Panc1 (cell line): Measurements from ENCODE around the gene EHD2. TPM values are rescaled to one million over a fixed set of nuclear protein-coding genes. Genes with fewer than 3 reads are reported as not detected.

Experiments used
- ATAC-seq: fragments of 200-7000 bp; cut with Tn5 transposase; 2 replicates; pipeline ENCODE4 v1.9.1; 2020; ENCODE audit warnings: mild to moderate bottlenecking, moderate library complexity
- BruUV-seq: library from RNA; stranded (reverse); fragments of 400-500 nt; replicated peaks from 2 replicates; lab custom pipeline; 2021; lab: Mats Ljungman, UMichigan
- CTCF ChIA-PET: fragments of 300-600 bp; sonication (Branson Sonifier 250); formaldehyde crosslinking; loops from one replicate; lab custom pipeline; 2022; ENCODE audit warnings: antibody characterized with exemption; lab: Charles Lee
- POLR2A ChIA-PET: fragments of 300-600 bp; sonication (Branson Sonifier 250); formaldehyde crosslinking; loops from one replicate; lab custom pipeline; 2022; ENCODE audit warnings: antibody characterized with exemption; lab: Charles Lee
- DNase-seq: peaks from one replicate; pipeline ENCODE4 v3.0.0-alpha.2; 2010; ENCODE audit warnings: low read depth, low spot score
- H3K27ac ChIP-seq: 2 replicates; pipeline ENCODE4 v1.5.1; 2011; ENCODE audit warnings: mild to moderate bottlenecking, low read length, inconsistent platforms
- H3K27me3 ChIP-seq: fragments of 200-500 bp; sonication (Bioruptor generic); 2 replicates; pipeline ENCODE4 v1.6.0; 2014; ENCODE audit warnings: low read length, inconsistent platforms; ENCODE audit not compliant: control insufficient read depth, insufficient read depth
- H3K36me3 ChIP-seq: fragments of 200-500 bp; sonication (Bioruptor generic); 2 replicates; pipeline ENCODE4 v1.5.1; 2014; ENCODE audit warnings: inconsistent platforms, mild to moderate bottlenecking, low read length, moderate library complexity; ENCODE audit not compliant: control insufficient read depth, insufficient read depth
- H3K4me1 ChIP-seq: 2 replicates; pipeline ENCODE4 v1.5.1; 2011; ENCODE audit warnings: inconsistent platforms, mild to moderate bottlenecking, low read length, moderate library complexity; ENCODE audit not compliant: control insufficient read depth, insufficient read depth
- H3K4me3 ChIP-seq, 2 experiments: 2 replicates each; pipeline ENCODE4 v1.5.1; 2011 to 2012; ENCODE audit warnings: low read depth in 2 of 2, low read length in 2 of 2, mild to moderate bottlenecking in 2 of 2, inconsistent platforms in 1 of 2, moderate library complexity in 1 of 2
- H3K9me3 ChIP-seq: fragments of 200-500 bp; sonication (Bioruptor generic); 2 replicates; pipeline ENCODE4 v1.5.1; 2014; ENCODE audit warnings: low read depth, mild to moderate bottlenecking, inconsistent platforms, low read length, moderate library complexity; ENCODE audit not compliant: control insufficient read depth, insufficient read depth
- POLR2AphosphoS5 ChIP-seq: IDR thresholded peaks from 2 replicates; pipeline ENCODE4 v1.6.1; 2012; ENCODE audit warnings: mild to moderate bottlenecking, low read depth, low read length, moderate library complexity
- SIN3A ChIP-seq: IDR thresholded peaks from 2 replicates; pipeline ENCODE4 v1.6.1; 2012; ENCODE audit warnings: low read depth, mild to moderate bottlenecking, low read length, moderate library complexity, borderline replicate concordance; ENCODE audit not compliant: insufficient read depth
- TCF7L2 ChIP-seq: IDR thresholded peaks from 2 replicates; pipeline ENCODE4 v1.6.1; 2011; ENCODE audit warnings: mild to moderate bottlenecking, low read depth, low read length, inconsistent platforms
- in situ Hi-C: cut with HindIII; loops from 2 replicates; pipeline ENCODE4 v1.10.0; 2016; ENCODE audit warnings: low sequenced_read_pairs, low pct_unique_long_range_greater_than_20kb
- intact Hi-C: fragments of 100-400 bp; cut with micrococcal nuclease; formaldehyde crosslinking; loops from one replicate; pipeline ENCODE4 v1.10.0; 2022; ENCODE audit not compliant: unreplicated experiment
- total RNA-seq: library from RNA; stranded (reverse); gene quantifications from one replicate; pipeline ENCODE4 v1.2.1, GENCODE V29; 2021; ENCODE audit not compliant: unreplicated experiment
- TF ChIP-seq, protein P1 (sequence below): fragments of 450-650 bp; IDR thresholded peaks from 2 replicates; pipeline ENCODE4 v1.5.1; 2017; ENCODE audit warnings: mild to moderate bottlenecking
- TF ChIP-seq, protein P2 (sequence below), 2 experiments: IDR thresholded peaks; 2 replicates each; pipeline ENCODE4 v1.6.1; 2011 to 2012; ENCODE audit warnings: low read depth in 2 of 2, control low read depth in 1 of 2, low read length in 1 of 2, mild to moderate bottlenecking in 1 of 2, moderate library complexity in 1 of 2; ENCODE audit not compliant: insufficient read depth in 1 of 2

Gene EHD2
- total RNA-seq, 1 experiment from 2014 or later, result 41.8 TPM

DNA sequence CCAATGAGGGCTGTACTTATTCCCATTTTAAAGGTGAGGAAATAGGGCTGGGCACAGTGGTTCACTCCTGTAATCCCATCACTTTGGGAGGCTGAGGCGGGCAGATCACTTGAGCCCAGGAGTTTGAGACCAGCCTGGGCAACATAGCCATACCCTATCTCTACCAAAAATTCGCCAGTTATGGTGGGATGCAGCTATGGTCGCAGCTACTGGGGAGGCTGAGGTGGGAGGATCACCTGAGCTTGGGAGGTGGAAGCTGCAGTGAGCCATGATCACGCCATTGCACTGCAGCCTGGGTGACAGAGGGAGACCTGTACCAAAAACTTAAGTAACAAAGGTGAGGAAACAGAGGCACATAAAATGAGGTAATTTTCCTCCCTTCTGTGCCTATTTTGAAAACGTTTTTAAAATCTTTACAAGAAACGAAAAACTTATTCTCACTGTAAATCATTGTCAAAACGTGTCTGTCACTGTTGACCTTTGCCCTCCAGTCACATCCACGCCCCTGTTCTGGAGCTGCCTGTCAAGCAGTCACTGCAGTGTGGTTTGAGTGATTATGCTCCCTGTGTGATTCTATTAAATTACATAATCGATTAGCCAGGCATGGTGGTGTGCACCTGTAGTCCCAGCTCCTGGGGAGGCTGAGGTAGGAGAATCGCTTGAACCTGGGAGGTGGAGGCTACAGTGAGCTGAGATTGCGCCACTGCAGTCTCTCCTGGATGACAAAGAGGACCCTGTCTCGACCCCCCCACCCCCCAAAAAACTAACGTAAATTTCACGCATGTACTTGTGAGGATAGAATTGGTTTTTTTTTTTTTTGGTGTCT, 44.6 kb downstream of the EHD2 start:
- intact Hi-C loops, result no loop called here
- CTCF ChIA-PET, result no interaction called here
- in situ Hi-C loops, result no loop called here
- DNase-seq (no peak), ATAC-seq (no peak)
- Histone ChIP-seq H3K36me3 (no peaks in the 10 kb centered on the region), H3K4me1 (no peaks in the 10 kb centered on the region), H3K27ac (no peak overlapping the region), H3K4me3 (no peak overlapping the region), H3K9me3 (no peaks in the 10 kb centered on the region), H3K27me3 (no peaks in the 10 kb centered on the region)
- POLR2A ChIA-PET, result no interaction called here
- BruUV-seq, result no TSS peak
- TF ChIP-seq TCF7L2 (no peak), SIN3A (no peak), POLR2AphosphoS5 (no peak)
- TF ChIP-seq, protein P1, sequence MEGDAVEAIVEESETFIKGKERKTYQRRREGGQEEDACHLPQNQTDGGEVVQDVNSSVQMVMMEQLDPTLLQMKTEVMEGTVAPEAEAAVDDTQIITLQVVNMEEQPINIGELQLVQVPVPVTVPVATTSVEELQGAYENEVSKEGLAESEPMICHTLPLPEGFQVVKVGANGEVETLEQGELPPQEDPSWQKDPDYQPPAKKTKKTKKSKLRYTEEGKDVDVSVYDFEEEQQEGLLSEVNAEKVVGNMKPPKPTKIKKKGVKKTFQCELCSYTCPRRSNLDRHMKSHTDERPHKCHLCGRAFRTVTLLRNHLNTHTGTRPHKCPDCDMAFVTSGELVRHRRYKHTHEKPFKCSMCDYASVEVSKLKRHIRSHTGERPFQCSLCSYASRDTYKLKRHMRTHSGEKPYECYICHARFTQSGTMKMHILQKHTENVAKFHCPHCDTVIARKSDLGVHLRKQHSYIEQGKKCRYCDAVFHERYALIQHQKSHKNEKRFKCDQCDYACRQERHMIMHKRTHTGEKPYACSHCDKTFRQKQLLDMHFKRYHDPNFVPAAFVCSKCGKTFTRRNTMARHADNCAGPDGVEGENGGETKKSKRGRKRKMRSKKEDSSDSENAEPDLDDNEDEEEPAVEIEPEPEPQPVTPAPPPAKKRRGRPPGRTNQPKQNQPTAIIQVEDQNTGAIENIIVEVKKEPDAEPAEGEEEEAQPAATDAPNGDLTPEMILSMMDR, result no peak
- TF ChIP-seq, protein P2, sequence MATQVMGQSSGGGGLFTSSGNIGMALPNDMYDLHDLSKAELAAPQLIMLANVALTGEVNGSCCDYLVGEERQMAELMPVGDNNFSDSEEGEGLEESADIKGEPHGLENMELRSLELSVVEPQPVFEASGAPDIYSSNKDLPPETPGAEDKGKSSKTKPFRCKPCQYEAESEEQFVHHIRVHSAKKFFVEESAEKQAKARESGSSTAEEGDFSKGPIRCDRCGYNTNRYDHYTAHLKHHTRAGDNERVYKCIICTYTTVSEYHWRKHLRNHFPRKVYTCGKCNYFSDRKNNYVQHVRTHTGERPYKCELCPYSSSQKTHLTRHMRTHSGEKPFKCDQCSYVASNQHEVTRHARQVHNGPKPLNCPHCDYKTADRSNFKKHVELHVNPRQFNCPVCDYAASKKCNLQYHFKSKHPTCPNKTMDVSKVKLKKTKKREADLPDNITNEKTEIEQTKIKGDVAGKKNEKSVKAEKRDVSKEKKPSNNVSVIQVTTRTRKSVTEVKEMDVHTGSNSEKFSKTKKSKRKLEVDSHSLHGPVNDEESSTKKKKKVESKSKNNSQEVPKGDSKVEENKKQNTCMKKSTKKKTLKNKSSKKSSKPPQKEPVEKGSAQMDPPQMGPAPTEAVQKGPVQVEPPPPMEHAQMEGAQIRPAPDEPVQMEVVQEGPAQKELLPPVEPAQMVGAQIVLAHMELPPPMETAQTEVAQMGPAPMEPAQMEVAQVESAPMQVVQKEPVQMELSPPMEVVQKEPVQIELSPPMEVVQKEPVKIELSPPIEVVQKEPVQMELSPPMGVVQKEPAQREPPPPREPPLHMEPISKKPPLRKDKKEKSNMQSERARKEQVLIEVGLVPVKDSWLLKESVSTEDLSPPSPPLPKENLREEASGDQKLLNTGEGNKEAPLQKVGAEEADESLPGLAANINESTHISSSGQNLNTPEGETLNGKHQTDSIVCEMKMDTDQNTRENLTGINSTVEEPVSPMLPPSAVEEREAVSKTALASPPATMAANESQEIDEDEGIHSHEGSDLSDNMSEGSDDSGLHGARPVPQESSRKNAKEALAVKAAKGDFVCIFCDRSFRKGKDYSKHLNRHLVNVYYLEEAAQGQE (IDR thresholded peaks at IDR 0.05; ENCODE audit: insufficient read depth in 1 of 2, low read depth in 2 of 2, low read length in 1 of 2), result no peak

DNA sequence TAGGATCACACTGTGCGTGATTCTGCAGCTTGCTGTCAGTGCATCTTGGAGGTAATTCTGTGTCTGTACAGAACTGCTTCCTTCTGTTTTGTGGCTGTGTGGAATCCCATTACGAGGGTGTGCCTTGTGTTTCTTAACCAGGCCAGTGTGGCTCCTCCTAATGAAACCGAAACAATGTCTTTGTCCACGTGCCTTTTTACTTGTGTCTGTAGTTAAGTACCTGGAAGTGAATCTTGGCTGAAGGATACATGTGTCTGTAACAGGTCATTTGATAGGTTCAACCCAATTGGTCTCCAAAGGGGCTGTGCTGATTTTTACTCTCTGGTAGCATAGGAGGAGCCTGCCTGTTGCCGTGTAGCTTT, 45.2 kb downstream of the EHD2 start:
- H3K36me3 ChIP-seq, result no peaks in the 10 kb centered on the region

More for the DNA sequence above, 45.2 kb downstream of the EHD2 start:
- no peaks in the 10 kb centered on the region for H3K4me1 ChIP-seq
- no peak overlapping the region for H3K4me3 ChIP-seq
- CTCF ChIA-PET, result no interaction called here
- TF ChIP-seq, protein P1, result no peak
- ATAC-seq (no peak), DNase-seq (no peak)
- in situ Hi-C loops (no loop called here), intact Hi-C loops (no loop called here)
- POLR2A ChIA-PET, result no interaction called here
- no TSS peak for BruUV-seq
- H3K9me3 ChIP-seq, result no peaks in the 10 kb centered on the region
- H3K27me3 ChIP-seq, result no peaks in the 10 kb centered on the region
- no peak overlapping the region for H3K27ac ChIP-seq
